ENCODE data around the gene ASL. TPM values are rescaled to one million over a fixed set of nuclear protein-coding genes. Genes with fewer than 3 reads are reported as not detected.
"Not testable (repeated sequence)": the region's sequence is repeated elsewhere in the genome, so short reads cannot be mapped to it uniquely, and the experiment has no call there.

ASL gene
- polyA plus RNA-seq, 1 of the 3 experiments (the other 2 are of a cell fraction), result 138 TPM

DNA sequence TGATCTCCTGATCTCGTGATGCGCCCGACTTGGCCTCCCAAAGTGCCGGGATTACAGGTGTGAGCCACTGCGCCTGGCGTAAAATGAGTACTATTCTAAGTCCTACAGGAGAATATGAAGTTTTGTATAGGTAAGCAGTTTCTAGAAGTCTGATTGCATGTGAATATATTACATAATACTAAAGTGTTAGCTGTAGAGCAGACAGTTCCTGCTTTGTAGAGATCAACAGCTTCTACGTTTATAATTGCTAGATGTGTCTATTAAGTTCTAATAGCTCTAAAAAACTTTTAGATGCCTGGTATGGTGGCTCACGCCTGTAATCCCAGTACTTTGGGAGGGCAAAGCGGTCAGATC is 47.5 kb downstream of the ASL start:
- Histone ChIP-seq H3K27me3 (ENCODE audit: insufficient read depth) (no peaks in the 10 kb centered on the region), H4K20me1 (ENCODE audit: insufficient read depth) (peaks cover 77% of the 10 kb centered on the region), H3K36me3 (replicated peaks in 1 of 2; ENCODE audit: control insufficient read depth in 1 of 2, insufficient read depth in 2 of 2, low read length in 1 of 2) (peaks cover 0 to 12% of the 10 kb centered on the region in 2 experiments), H3K9me2 (no peaks in the 10 kb centered on the region), H3K4me2 (no peak overlapping the region), H2AFZ (ENCODE audit: low read depth) (no peak overlapping the region), H3K79me2 (ENCODE audit: insufficient read depth) (peaks cover 100% of the 10 kb centered on the region), H3K4me1 (ENCODE audit: control insufficient read depth in 1 of 2, insufficient read depth in 2 of 2, low read depth in 1 of 2, low read length in 1 of 2) (peaks cover 19 to 33% of the 10 kb centered on the region in 2 experiments; a peak in 3 of 4 replicates), H3K27ac (ENCODE audit: low read depth in 2 of 2, low read length in 1 of 2) (peak overlapping the region in 1 of 2 experiments; percentile 1; a peak in 1 of 4 replicates), H3K9me3 (no peaks in the 10 kb centered on the region), H3K4me3 (ENCODE audit: low read depth in 2 of 2, low read length in 1 of 2) (no peak overlapping the region), H3F3A (replicated peaks; ENCODE audit: insufficient read depth) (peaks cover 14% of the 10 kb centered on the region), H3K9ac (no peak overlapping the region)
- TF ChIP-seq NRF1 (IDR thresholded peaks at IDR 0.05; ENCODE audit: low read depth, low read length) (no peak), RFX5 (IDR thresholded peaks at IDR 0.05; ENCODE audit: low read length) (no peak), JUND (IDR thresholded peaks at IDR 0.05) (no peak)
- 97% methylated on average over 9 of the region's 9 CpGs for WGBS (ENCODE audit: low lambda C conversion rate)
- ChIA-PET POLR2A (interaction anchor here (1.8 kb wide), 1 partner anchor 8 kb away, joined by 6 read pairs; the partner anchor contains the start of gene CRCP), CTCF (interaction anchor here (0.5 to 1.6 kb wide), 4 partner anchors 16 to 75 kb away, joined by 3 to 5 read pairs (median 4); no protein-coding TSS in a partner anchor)
- DNase-seq, result no peak

DNA sequence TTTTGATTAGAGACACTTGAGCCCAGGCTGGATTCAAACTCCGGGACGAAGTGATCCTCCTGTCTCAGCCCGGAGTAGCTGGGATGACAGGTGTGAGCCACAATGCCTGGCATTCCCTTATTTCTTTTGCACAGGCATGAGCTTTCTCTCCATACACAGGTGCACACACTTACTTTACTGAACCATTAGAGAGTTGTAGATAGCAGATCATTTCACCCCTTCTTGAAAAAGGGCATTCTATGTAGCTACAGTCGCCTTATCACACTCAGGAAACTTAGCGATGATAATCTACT is 48.9 kb downstream of the ASL start:
- H3K9ac ChIP-seq; DNase-seq; H3K36me3 ChIP-seq (replicated peaks in 1 of 2; ENCODE audit: control insufficient read depth in 1 of 2, insufficient read depth in 2 of 2, low read length in 1 of 2); H2AFZ ChIP-seq (ENCODE audit: low read depth); H3K9me3 ChIP-seq; H3K4me3 ChIP-seq (ENCODE audit: low read depth in 2 of 2, low read length in 1 of 2); H3K27me3 ChIP-seq (ENCODE audit: insufficient read depth); H3K9me2 ChIP-seq: not testable (repeated sequence)
- 44% methylated on average over 5 of the region's 5 CpGs for WGBS (ENCODE audit: low lambda C conversion rate)
- ChIA-PET POLR2A (interaction anchor here (1.4 to 3.5 kb wide), 3 partner anchors 9 to 22 kb away, joined by 5 to 14 read pairs (median 6); partner anchors contain the start of gene CRCP), CTCF (interaction anchor here (1.1 to 2.0 kb wide), 7 partner anchors 9 to 93 kb away, joined by 3 to 7 read pairs (median 4); partner anchors contain the start of gene CRCP)
- peaks cover 100% of the 10 kb centered on the region for H3K79me2 ChIP-seq (ENCODE audit: insufficient read depth)
- H4K20me1 ChIP-seq (ENCODE audit: insufficient read depth), result peaks cover 64% of the 10 kb centered on the region
- peaks cover 14% of the 10 kb centered on the region for H3F3A ChIP-seq (replicated peaks; ENCODE audit: insufficient read depth)
- H3K4me1 ChIP-seq (ENCODE audit: control insufficient read depth in 1 of 2, insufficient read depth in 2 of 2, low read depth in 1 of 2, low read length in 1 of 2), result peaks cover 19 to 27% of the 10 kb centered on the region in 2 experiments; a peak in 3 of 4 replicates
- peak overlapping the region; percentile 72 to 99 for H3K27ac ChIP-seq (ENCODE audit: low read depth in 2 of 2, low read length in 1 of 2)
- 0 out of 2 replicates have a peak overlapping the region, but pooled peaks have one; percentile 38 for H3K4me2 ChIP-seq

DNA sequence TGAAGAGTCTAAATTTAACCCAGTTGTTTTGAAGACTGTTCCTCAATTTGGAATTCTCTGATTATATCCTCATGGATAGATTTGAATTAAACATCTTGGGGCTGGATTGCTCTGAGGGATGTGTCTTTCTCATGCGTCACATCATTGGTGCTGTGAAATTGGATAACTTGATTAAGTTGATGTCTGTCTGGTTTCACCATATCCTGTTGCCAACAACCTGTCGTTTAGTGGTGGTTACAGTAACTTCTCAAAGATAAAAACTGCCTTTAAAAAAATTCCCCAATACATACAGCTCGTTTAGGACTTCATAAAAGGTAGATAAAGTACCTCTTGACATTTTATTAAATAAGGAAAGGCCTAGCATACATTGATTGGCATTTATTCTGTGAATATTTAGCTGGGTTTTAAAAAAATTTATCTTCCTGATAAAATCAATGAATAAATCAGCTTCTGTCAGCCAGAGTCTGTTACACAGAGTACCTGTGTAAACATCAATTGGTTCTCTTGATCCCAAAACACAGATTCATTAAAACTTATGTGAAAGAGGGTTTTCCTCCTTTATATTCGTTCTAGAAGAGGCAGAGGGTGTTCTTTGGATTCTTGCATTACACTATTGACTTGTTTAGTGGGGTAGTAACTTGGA is 49.6 kb downstream of the ASL start:
- Histone ChIP-seq H3K9me3 (no peaks in the 10 kb centered on the region), H3K9me2 (no peaks in the 10 kb centered on the region), H3K27ac (ENCODE audit: low read depth in 2 of 2, low read length in 1 of 2) (peak overlapping the region; percentile 72 to 99), H3K79me2 (ENCODE audit: insufficient read depth) (peaks cover 99% of the 10 kb centered on the region), H3K9ac (0 out of 2 replicates have a peak overlapping the region, but pooled peaks have one; percentile 2), H2AFZ (ENCODE audit: low read depth) (no peak overlapping the region), H3K4me1 (ENCODE audit: control insufficient read depth in 1 of 2, insufficient read depth in 2 of 2, low read depth in 1 of 2, low read length in 1 of 2) (peaks cover 19 to 27% of the 10 kb centered on the region in 2 experiments; a peak in 3 of 4 replicates), H4K20me1 (ENCODE audit: insufficient read depth) (peaks cover 60% of the 10 kb centered on the region), H3K4me2 (peak overlapping the region; percentile 38; the same call in 1 of the 2 replicates), H3K27me3 (ENCODE audit: insufficient read depth) (no peaks in the 10 kb centered on the region), H3K4me3 (ENCODE audit: low read depth in 2 of 2, low read length in 1 of 2) (no peak overlapping the region), H3K36me3 (replicated peaks in 1 of 2; ENCODE audit: control insufficient read depth in 1 of 2, insufficient read depth in 2 of 2, low read length in 1 of 2) (peaks cover 0 to 10% of the 10 kb centered on the region in 2 experiments), H3F3A (replicated peaks; ENCODE audit: insufficient read depth) (peaks cover 14% of the 10 kb centered on the region)
- ChIA-PET POLR2A (interaction anchor here (1.4 to 3.5 kb wide), 3 partner anchors 10 to 21 kb away, joined by 5 to 14 read pairs (median 6); partner anchors contain the start of gene CRCP), CTCF (interaction anchor here (0.6 to 2.0 kb wide), 10 partner anchors 10 to 613 kb away, joined by 3 to 7 read pairs (median 3); partner anchors contain the start of gene CRCP)
- DNase-seq, result peak; percentile 56
- TF ChIP-seq RFX5 (IDR thresholded peaks at IDR 0.05; ENCODE audit: low read length), result no peak
- TF ChIP-seq TCF12 (IDR thresholded peaks at IDR 0.05), result peak; percentile 12; the same call in 1 of the 2 replicates
- TF ChIP-seq SMC3 (IDR thresholded peaks at IDR 0.05; ENCODE audit: low read depth, low read length), result no peak
- TF ChIP-seq MEF2A (IDR thresholded peaks at IDR 0.05; ENCODE audit: borderline replicate concordance, low read depth), result no peak
- no peak for TF ChIP-seq FOSL2 (IDR thresholded peaks at IDR 0.05; ENCODE audit: borderline replicate concordance, low read depth)
- TF ChIP-seq RXRA (IDR thresholded peaks at IDR 0.05; ENCODE audit: borderline replicate concordance, low read depth), result no peak
- no peak for TF ChIP-seq EZH2phosphoT487 (IDR thresholded peaks at IDR 0.05; ENCODE audit: borderline replicate concordance, low read depth)
- TF ChIP-seq RCOR1 (IDR thresholded peaks at IDR 0.05; ENCODE audit: low read length), result peak; percentile 76
- TF ChIP-seq EP300 (IDR thresholded peaks at IDR 0.05; ENCODE audit: borderline replicate concordance in 1 of 2, low read depth in 1 of 2, low read length in 1 of 2), result peak in 1 of 2 experiments; percentile 93; a peak in 2 of 4 replicates
- TF ChIP-seq, protein P1, sequence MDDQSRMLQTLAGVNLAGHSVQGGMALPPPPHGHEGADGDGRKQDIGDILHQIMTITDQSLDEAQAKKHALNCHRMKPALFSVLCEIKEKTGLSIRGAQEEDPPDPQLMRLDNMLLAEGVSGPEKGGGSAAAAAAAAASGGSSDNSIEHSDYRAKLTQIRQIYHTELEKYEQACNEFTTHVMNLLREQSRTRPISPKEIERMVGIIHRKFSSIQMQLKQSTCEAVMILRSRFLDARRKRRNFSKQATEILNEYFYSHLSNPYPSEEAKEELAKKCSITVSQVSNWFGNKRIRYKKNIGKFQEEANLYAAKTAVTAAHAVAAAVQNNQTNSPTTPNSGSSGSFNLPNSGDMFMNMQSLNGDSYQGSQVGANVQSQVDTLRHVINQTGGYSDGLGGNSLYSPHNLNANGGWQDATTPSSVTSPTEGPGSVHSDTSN (IDR thresholded peaks at IDR 0.05), result peak; percentile 52
- TF ChIP-seq FOXJ3 (CRISPR knock-in tag; IDR thresholded peaks at IDR 0.05), result peak; percentile 75; the same call in 1 of the 2 replicates
- TF ChIP-seq, protein P2, sequence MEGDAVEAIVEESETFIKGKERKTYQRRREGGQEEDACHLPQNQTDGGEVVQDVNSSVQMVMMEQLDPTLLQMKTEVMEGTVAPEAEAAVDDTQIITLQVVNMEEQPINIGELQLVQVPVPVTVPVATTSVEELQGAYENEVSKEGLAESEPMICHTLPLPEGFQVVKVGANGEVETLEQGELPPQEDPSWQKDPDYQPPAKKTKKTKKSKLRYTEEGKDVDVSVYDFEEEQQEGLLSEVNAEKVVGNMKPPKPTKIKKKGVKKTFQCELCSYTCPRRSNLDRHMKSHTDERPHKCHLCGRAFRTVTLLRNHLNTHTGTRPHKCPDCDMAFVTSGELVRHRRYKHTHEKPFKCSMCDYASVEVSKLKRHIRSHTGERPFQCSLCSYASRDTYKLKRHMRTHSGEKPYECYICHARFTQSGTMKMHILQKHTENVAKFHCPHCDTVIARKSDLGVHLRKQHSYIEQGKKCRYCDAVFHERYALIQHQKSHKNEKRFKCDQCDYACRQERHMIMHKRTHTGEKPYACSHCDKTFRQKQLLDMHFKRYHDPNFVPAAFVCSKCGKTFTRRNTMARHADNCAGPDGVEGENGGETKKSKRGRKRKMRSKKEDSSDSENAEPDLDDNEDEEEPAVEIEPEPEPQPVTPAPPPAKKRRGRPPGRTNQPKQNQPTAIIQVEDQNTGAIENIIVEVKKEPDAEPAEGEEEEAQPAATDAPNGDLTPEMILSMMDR (IDR thresholded peaks at IDR 0.05), result no peak
- 0 out of 2 replicates have a peak, but pooled peaks have one; percentile 21 for TF ChIP-seq POLR2AphosphoS5 (IDR thresholded peaks at IDR 0.05; ENCODE audit: low read depth, low read length)
- TF ChIP-seq NFIC (IDR thresholded peaks at IDR 0.05; ENCODE audit: borderline replicate concordance), result no peak
- TF ChIP-seq JUND (IDR thresholded peaks at IDR 0.05), result no peak
- TF ChIP-seq MXI1 (IDR thresholded peaks at IDR 0.05; ENCODE audit: low read depth, low read length), result peak; percentile 66; the same call in 1 of the 2 replicates
- peak; percentile 80 for TF ChIP-seq GATA2 (CRISPR knock-in tag; IDR thresholded peaks at IDR 0.05)
- WGBS (ENCODE audit: low lambda C conversion rate), result 21% methylated on average over 4 of the region's 4 CpGs

Measured in SK-N-SH (cell line).